ENCODE results near the gene VAV2. TPM values are rescaled to one million over a fixed set of nuclear protein-coding genes. Genes with fewer than 3 reads are reported as not detected.

Gene VAV2
- total and polyA plus RNA-seq, 2 experiments from 2014 or later, result 8.1 to 28.9 TPM

DNA sequence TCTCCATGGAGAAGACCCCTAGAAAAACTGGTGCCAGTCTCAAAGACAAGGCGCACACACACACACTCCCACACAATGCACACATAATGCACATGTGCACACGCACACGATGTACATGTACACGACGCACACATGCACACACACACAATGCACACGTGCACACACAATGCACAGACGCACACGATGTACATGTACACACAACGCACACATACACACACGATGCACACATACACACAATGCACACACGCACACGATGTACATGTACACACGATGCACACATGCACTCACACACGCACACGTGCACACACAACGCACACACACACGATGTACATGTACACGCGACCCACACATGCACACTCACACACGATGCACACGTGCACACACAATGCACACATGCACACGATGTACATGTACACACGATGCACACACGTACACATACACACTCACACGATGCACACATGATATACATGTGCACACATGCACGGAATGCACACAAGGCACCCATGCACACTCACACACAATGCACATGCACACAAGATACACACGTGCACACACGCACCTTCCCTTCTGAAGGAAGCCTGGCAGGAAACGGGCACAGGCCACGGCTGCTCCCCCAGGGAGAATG is 76.5 kb downstream of the VAV2 start:
- H3K4me1 ChIP-seq (ENCODE audit: insufficient read depth), result peaks cover 5% of the 10 kb centered on the region
- peak overlapping the region; percentile 56; the same call in 1 of the 2 replicates for H3K27ac Mint-ChIP-seq
- H3K4me3 ChIP-seq, result no peak overlapping the region
- peaks cover 49% of the 10 kb centered on the region for H3K79me2 ChIP-seq (replicated peaks; ENCODE audit: insufficient read depth)
- TF ChIP-seq, protein P1, sequence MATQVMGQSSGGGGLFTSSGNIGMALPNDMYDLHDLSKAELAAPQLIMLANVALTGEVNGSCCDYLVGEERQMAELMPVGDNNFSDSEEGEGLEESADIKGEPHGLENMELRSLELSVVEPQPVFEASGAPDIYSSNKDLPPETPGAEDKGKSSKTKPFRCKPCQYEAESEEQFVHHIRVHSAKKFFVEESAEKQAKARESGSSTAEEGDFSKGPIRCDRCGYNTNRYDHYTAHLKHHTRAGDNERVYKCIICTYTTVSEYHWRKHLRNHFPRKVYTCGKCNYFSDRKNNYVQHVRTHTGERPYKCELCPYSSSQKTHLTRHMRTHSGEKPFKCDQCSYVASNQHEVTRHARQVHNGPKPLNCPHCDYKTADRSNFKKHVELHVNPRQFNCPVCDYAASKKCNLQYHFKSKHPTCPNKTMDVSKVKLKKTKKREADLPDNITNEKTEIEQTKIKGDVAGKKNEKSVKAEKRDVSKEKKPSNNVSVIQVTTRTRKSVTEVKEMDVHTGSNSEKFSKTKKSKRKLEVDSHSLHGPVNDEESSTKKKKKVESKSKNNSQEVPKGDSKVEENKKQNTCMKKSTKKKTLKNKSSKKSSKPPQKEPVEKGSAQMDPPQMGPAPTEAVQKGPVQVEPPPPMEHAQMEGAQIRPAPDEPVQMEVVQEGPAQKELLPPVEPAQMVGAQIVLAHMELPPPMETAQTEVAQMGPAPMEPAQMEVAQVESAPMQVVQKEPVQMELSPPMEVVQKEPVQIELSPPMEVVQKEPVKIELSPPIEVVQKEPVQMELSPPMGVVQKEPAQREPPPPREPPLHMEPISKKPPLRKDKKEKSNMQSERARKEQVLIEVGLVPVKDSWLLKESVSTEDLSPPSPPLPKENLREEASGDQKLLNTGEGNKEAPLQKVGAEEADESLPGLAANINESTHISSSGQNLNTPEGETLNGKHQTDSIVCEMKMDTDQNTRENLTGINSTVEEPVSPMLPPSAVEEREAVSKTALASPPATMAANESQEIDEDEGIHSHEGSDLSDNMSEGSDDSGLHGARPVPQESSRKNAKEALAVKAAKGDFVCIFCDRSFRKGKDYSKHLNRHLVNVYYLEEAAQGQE (IDR thresholded peaks at IDR 0.05; ENCODE audit: unreplicated experiment), result no peak
- TF ChIP-seq ZNF114 (CRISPR knock-in tag; IDR thresholded peaks at IDR 0.05), result no peak
- no peak for TF ChIP-seq STAT1 (IDR thresholded peaks at IDR 0.05; ENCODE audit: unreplicated experiment)
- no peak for TF ChIP-seq POLR2AphosphoS5 (IDR thresholded peaks at IDR 0.05; ENCODE audit: low read depth)
- TF ChIP-seq, protein P2, sequence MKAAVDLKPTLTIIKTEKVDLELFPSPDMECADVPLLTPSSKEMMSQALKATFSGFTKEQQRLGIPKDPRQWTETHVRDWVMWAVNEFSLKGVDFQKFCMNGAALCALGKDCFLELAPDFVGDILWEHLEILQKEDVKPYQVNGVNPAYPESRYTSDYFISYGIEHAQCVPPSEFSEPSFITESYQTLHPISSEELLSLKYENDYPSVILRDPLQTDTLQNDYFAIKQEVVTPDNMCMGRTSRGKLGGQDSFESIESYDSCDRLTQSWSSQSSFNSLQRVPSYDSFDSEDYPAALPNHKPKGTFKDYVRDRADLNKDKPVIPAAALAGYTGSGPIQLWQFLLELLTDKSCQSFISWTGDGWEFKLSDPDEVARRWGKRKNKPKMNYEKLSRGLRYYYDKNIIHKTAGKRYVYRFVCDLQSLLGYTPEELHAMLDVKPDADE (IDR thresholded peaks at IDR 0.05), result no peak
- H3K36me3 ChIP-seq (ENCODE audit: insufficient read depth), result no peaks in the 10 kb centered on the region
- H3K4me2 ChIP-seq, result no peak overlapping the region
- H3F3A ChIP-seq (replicated peaks; ENCODE audit: low read depth), result no peaks in the 10 kb centered on the region
- H3K9me3 Mint-ChIP-seq, result no peaks in the 10 kb centered on the region
- H3K9me2 ChIP-seq (ENCODE audit: insufficient read depth), result no peaks in the 10 kb centered on the region
- H3K27me3 ChIP-seq (ENCODE audit: insufficient read depth), result no peaks in the 10 kb centered on the region
- ATAC-seq (no peak), DNase-seq (ENCODE audit: low spot score) (no peak)
- H3K36me3 Mint-ChIP-seq (ENCODE audit: low read depth), result no peaks in the 10 kb centered on the region
- no peak overlapping the region for H3K4me3 Mint-ChIP-seq
- H3K27ac ChIP-seq (ENCODE audit: low read depth), result no peak overlapping the region
- H3K27me3 Mint-ChIP-seq (ENCODE audit: insufficient read depth, low read depth, poor library complexity), result peaks cover 12% of the 10 kb centered on the region
- H4K20me1 ChIP-seq (replicated peaks; ENCODE audit: insufficient read depth), result no peaks in the 10 kb centered on the region; the same call in 1 of the 2 replicates
- H3K4me1 Mint-ChIP-seq, result peaks cover 43% of the 10 kb centered on the region
- H2AFZ ChIP-seq, result no peak overlapping the region

DNA sequence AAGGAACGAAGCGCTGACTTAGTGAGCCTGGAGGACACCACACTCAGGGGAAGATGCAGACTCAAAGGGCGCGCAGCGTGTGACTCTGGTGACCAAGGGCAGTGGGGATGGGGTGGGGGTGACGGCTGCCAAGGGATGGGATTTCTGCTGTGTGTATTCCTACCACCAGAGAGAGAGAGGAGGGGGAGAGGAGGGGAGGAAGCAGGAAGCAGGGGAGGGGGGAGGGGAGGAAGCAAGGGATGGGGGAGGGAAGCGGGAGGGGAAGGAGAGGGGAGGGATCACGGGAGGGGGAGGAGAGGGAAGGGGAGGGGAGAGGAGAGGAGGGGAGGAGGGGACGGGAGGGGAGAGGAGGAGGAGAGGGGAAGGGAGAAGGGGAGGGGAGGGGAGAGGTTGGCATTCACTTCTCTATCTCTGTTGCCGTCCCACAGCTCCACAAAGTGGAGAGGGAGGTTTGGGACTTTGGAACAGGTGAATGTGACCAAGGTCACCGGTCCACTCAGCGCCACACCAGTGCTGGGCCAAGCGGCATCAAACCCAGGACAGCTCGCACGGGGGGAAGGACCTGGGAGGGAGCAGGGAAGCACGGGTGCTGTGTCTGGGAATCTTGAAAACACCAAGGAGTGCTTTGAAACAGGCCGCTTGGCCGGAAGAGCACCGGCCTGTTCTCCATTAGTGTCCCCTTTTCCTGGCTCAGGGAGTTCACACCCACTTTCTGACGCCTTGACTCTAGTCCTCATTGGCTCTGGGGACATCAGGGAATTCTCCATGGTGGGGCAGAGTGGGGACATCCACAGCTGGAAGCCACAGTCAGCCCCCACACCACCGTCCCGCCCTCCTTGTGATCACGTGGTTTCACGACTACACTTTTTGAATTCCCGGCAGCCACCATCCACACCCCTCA is 77.4 kb downstream of the VAV2 start:
- Histone ChIP-seq H4K20me1 (replicated peaks; ENCODE audit: insufficient read depth) (no peaks in the 10 kb centered on the region; the same call in 1 of the 2 replicates), H3K9me2 (ENCODE audit: insufficient read depth) (no peaks in the 10 kb centered on the region), H3K36me3 (ENCODE audit: insufficient read depth) (no peaks in the 10 kb centered on the region), H2AFZ (no peak overlapping the region), H3K27me3 (ENCODE audit: insufficient read depth) (no peaks in the 10 kb centered on the region), H3K4me3 (no peak overlapping the region), H3K4me1 (ENCODE audit: insufficient read depth) (peaks cover 5% of the 10 kb centered on the region), H3K4me2 (no peak overlapping the region), H3K79me2 (replicated peaks; ENCODE audit: insufficient read depth) (peaks cover 58% of the 10 kb centered on the region), H3K27ac (ENCODE audit: low read depth) (no peak overlapping the region), H3F3A (replicated peaks; ENCODE audit: low read depth) (no peaks in the 10 kb centered on the region)
- ATAC-seq, result peak; percentile 34
- Mint-ChIP-seq H3K9me3 (no peaks in the 10 kb centered on the region), H3K4me3 (peak overlapping the region; percentile 46), H3K4me1 (peaks cover 43% of the 10 kb centered on the region), H3K27ac (peak overlapping the region; percentile 94), H3K27me3 (ENCODE audit: insufficient read depth, low read depth, poor library complexity) (peaks cover 12% of the 10 kb centered on the region), H3K36me3 (ENCODE audit: low read depth) (no peaks in the 10 kb centered on the region)
- peak; percentile 57 for DNase-seq (ENCODE audit: low spot score)
- TF ChIP-seq JUNB (IDR thresholded peaks at IDR 0.05; ENCODE audit: unreplicated experiment) (no peak), POLR2AphosphoS5 (IDR thresholded peaks at IDR 0.05; ENCODE audit: low read depth) (no peak), EZH2 (IDR thresholded peaks at IDR 0.05; ENCODE audit: low read depth, unreplicated experiment) (no peak)
- TF ChIP-seq, protein P3, sequence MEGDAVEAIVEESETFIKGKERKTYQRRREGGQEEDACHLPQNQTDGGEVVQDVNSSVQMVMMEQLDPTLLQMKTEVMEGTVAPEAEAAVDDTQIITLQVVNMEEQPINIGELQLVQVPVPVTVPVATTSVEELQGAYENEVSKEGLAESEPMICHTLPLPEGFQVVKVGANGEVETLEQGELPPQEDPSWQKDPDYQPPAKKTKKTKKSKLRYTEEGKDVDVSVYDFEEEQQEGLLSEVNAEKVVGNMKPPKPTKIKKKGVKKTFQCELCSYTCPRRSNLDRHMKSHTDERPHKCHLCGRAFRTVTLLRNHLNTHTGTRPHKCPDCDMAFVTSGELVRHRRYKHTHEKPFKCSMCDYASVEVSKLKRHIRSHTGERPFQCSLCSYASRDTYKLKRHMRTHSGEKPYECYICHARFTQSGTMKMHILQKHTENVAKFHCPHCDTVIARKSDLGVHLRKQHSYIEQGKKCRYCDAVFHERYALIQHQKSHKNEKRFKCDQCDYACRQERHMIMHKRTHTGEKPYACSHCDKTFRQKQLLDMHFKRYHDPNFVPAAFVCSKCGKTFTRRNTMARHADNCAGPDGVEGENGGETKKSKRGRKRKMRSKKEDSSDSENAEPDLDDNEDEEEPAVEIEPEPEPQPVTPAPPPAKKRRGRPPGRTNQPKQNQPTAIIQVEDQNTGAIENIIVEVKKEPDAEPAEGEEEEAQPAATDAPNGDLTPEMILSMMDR (conservative IDR thresholded peaks at IDR 0.05; ENCODE audit: low read depth in 2 of 2), result no peak

Data from GM23338 (cell line).